Measurements from ENCODE around the gene HSPBP1. TPM values are rescaled to one million over a fixed set of nuclear protein-coding genes. Genes with fewer than 3 reads are reported as not detected.

Gene HSPBP1
- polyA plus RNA-seq, 3 donors, result 12.3 to 17.0 (median 15.3) TPM

- Histone ChIP-seq H3K27ac (ENCODE audit: low read depth in 1 of 2, low read length in 2 of 2) (no peak overlapping the region), H2AFZ (ENCODE audit: insufficient read depth, low read depth, low read length, poor library complexity, severe bottlenecking) (no peak overlapping the region), H3K4me1 (ENCODE audit: control insufficient read depth in 1 of 2, insufficient read depth in 2 of 2, low read length in 2 of 2) (no peaks in the 10 kb centered on the region), H3K4me2 (replicated peaks; ENCODE audit: extremely low read depth, low read length, poor library complexity, severe bottlenecking) (no peak overlapping the region), H3K4me3 (replicated peaks in 1 of 3; ENCODE audit: low read depth in 2 of 3, low read length in 3 of 3) (no peak overlapping the region), H3K36me3 (replicated peaks in 1 of 2; ENCODE audit: control insufficient read depth in 1 of 2, insufficient read depth in 2 of 2, low read length in 2 of 2) (peaks cover 32 to 40% of the 10 kb centered on the region in 2 donors), H3K79me2 (ENCODE audit: insufficient read depth, low read length) (no peaks in the 10 kb centered on the region), H3K9ac (ENCODE audit: insufficient read depth, low read length, poor library complexity, severe bottlenecking) (no peak overlapping the region), H4K20me1 (ENCODE audit: insufficient read depth, low read length) (peaks cover 55% of the 10 kb centered on the region), H3K27me3 (ENCODE audit: control insufficient read depth in 2 of 2, insufficient read depth in 2 of 2, low read length in 2 of 2) (no peaks in the 10 kb centered on the region), H3K9me3 (replicated peaks in 1 of 2; ENCODE audit: control insufficient read depth in 1 of 2, insufficient read depth in 1 of 2, low read length in 2 of 2) (peaks cover 0 to 13% of the 10 kb centered on the region in 2 donors)
- Mint-ChIP-seq H3K27ac (no peak overlapping the region), H3K4me3 (no peak overlapping the region), H3K9me3 (peaks cover 0 to 11% (median 6%) of the 10 kb centered on the region in 7 donors), H3K27me3 (ENCODE audit: low read depth in 3 of 3) (peaks cover 0 to 3% (median 2%) of the 10 kb centered on the region in 3 donors), H3K4me1 (peaks cover 8% of the 10 kb centered on the region), H3K36me3 (peaks cover 36 to 47% of the 10 kb centered on the region in 2 donors)
- intact Hi-C loops (cut with micrococcal nuclease), result loop anchor here in 1 of 2 donors (5.0 kb wide), 1 partner anchor 41 kb away; the partner anchor contains the start of gene COX6B2
- 89% methylated on average over 7 of the region's 18 CpGs for WGBS (ENCODE audit: insufficient coverage)
- no peak for TF ChIP-seq CTCF (IDR thresholded peaks at IDR 0.05)
- DNase-seq, result no peak
Measured at GRCh38 chr19:55311797-55312196, 31.9 kb upstream of the HSPBP1 start.

- no peak overlapping the region for H3K4me3 ChIP-seq (replicated peaks in 1 of 3; ENCODE audit: low read depth in 2 of 3, low read length in 3 of 3)
- TF ChIP-seq CTCF (IDR thresholded peaks at IDR 0.05), result no peak
- H3K4me2 ChIP-seq (replicated peaks; ENCODE audit: extremely low read depth, low read length, poor library complexity, severe bottlenecking), result no peak overlapping the region
- no peak for DNase-seq
- intact Hi-C loops (cut with micrococcal nuclease), result loop anchor here in 1 of 2 donors (5.0 kb wide), 1 partner anchor 41 kb away; the partner anchor contains the start of gene COX6B2
- no peak overlapping the region for H3K27ac ChIP-seq (ENCODE audit: low read depth in 1 of 2, low read length in 2 of 2)
- WGBS (ENCODE audit: insufficient coverage), result 96% methylated on average over 8 of the region's 9 CpGs
- H3K36me3 ChIP-seq (replicated peaks in 1 of 2; ENCODE audit: control insufficient read depth in 1 of 2, insufficient read depth in 2 of 2, low read length in 2 of 2), result peaks cover 28 to 36% of the 10 kb centered on the region in 2 donors
- no peak overlapping the region for H2AFZ ChIP-seq (ENCODE audit: insufficient read depth, low read depth, low read length, poor library complexity, severe bottlenecking)
- H3K9me3 ChIP-seq (replicated peaks in 1 of 2; ENCODE audit: control insufficient read depth in 1 of 2, insufficient read depth in 1 of 2, low read length in 2 of 2), result peaks cover 0 to 13% of the 10 kb centered on the region in 2 donors
- peaks cover 32 to 43% of the 10 kb centered on the region in 2 donors for H3K36me3 Mint-ChIP-seq
- H3K4me1 ChIP-seq (ENCODE audit: control insufficient read depth in 1 of 2, insufficient read depth in 2 of 2, low read length in 2 of 2), result no peaks in the 10 kb centered on the region
- H3K9ac ChIP-seq (ENCODE audit: insufficient read depth, low read length, poor library complexity, severe bottlenecking), result no peak overlapping the region
- no peaks in the 10 kb centered on the region for H3K79me2 ChIP-seq (ENCODE audit: insufficient read depth, low read length)
- peaks cover 51% of the 10 kb centered on the region for H4K20me1 ChIP-seq (ENCODE audit: insufficient read depth, low read length)
- peaks cover 8% of the 10 kb centered on the region for H3K4me1 Mint-ChIP-seq
- no peak overlapping the region for H3K27ac Mint-ChIP-seq
- H3K4me3 Mint-ChIP-seq, result no peak overlapping the region
- H3K27me3 ChIP-seq (ENCODE audit: control insufficient read depth in 2 of 2, insufficient read depth in 2 of 2, low read length in 2 of 2), result no peaks in the 10 kb centered on the region
- peaks cover 0 to 11% (median 6%) of the 10 kb centered on the region in 7 donors for H3K9me3 Mint-ChIP-seq
- H3K27me3 Mint-ChIP-seq (ENCODE audit: low read depth in 3 of 3), result peaks cover 0 to 3% (median 2%) of the 10 kb centered on the region in 3 donors
Measured at GRCh38 chr19:55311397-55311796, 31.5 kb upstream of the HSPBP1 start.
